CD4-positive, alpha-beta T cell (primary cell): Measurements from ENCODE around the gene RPP30. TPM values are rescaled to one million over a fixed set of nuclear protein-coding genes. Genes with fewer than 3 reads are reported as not detected.

Experiments
- ATAC-seq: fragments of 200-7000 bp; cut with Tn5 transposase; one replicate; pipeline ENCODE4 v1.10.0; 2022; ENCODE audit warnings: mild to moderate bottlenecking; ENCODE audit not compliant: poor library complexity
- CTCF ChIA-PET: fragments of 350-600 bp; sonication (Branson Sonifier 250); formaldehyde crosslinking; loops from one replicate; lab custom pipeline; 2021; ENCODE audit warnings: antibody characterized with exemption, inconsistent platforms; lab: Charles Lee
- POLR2A ChIA-PET: fragments of 350-600 bp; sonication (Branson Sonifier 250); formaldehyde crosslinking; loops from one replicate; lab custom pipeline; 2021; ENCODE audit warnings: antibody characterized with exemption, inconsistent platforms; lab: Charles Lee
- DNase-seq, 14 experiments: peaks; one replicate each; pipeline ENCODE4 v3.0.0-alpha.2; 2013 to 2020; ENCODE audit warnings: mixed read lengths in 2 of 14
- H3K27ac ChIP-seq, 2 donors: one replicate each; pipeline versions ENCODE4 v1.5.1 to v1.7.0; 2013; ENCODE audit warnings: low read length in 2 of 2, low read depth in 1 of 2, mild to moderate bottlenecking in 1 of 2
- H3K27me3 ChIP-seq, 2 experiments: 1 replicate in 1 of 2; 2 replicates in 1 of 2; pipeline versions ENCODE4 v1.6.1 to v1.7.0; 2013; ENCODE audit warnings: low read length in 2 of 2, control low read depth in 1 of 2, mild to moderate bottlenecking in 1 of 2, moderate library complexity in 1 of 2; ENCODE audit not compliant: insufficient read depth in 2 of 2, control insufficient read depth in 1 of 2
- H3K36me3 ChIP-seq: one replicate; pipeline ENCODE4 v1.6.1; 2013; ENCODE audit warnings: low read length, control low read depth; ENCODE audit not compliant: insufficient read depth
- H3K4me1 ChIP-seq: one replicate; pipeline ENCODE4 v1.6.1; 2013; ENCODE audit warnings: low read length, control low read depth; ENCODE audit not compliant: insufficient read depth
- H3K4me3 ChIP-seq: one replicate; pipeline ENCODE4 v1.5.1; 2013; ENCODE audit warnings: mild to moderate bottlenecking, low read length, moderate library complexity
- H3K9me3 ChIP-seq, 2 experiments: 1 replicate in 1 of 2; 2 replicates in 1 of 2; pipeline versions ENCODE4 v1.6.1 to v1.7.0; 2013; ENCODE audit warnings: low read length in 2 of 2, mild to moderate bottlenecking in 2 of 2, control low read depth in 1 of 2, moderate library complexity in 1 of 2; ENCODE audit not compliant: control insufficient read depth in 1 of 2, insufficient read depth in 1 of 2
- H3K27ac Mint-ChIP-seq: one replicate; pipeline ENCODE4 v1.8.0; 2020; ENCODE audit warnings: mixed read lengths
- H3K27me3 Mint-ChIP-seq: one replicate; pipeline ENCODE4 v1.8.0; 2021; ENCODE audit warnings: mixed read lengths
- H3K36me3 Mint-ChIP-seq: one replicate; pipeline ENCODE4 v1.8.0; 2021; ENCODE audit warnings: low read depth, mixed read lengths
- H3K4me1 Mint-ChIP-seq: one replicate; pipeline ENCODE4 v1.8.0; 2021; ENCODE audit warnings: low read depth, mixed read lengths
- H3K4me3 Mint-ChIP-seq: one replicate; pipeline ENCODE4 v1.8.0; 2020; ENCODE audit warnings: mild to moderate bottlenecking, mixed read lengths
- H3K9me3 Mint-ChIP-seq: one replicate; pipeline ENCODE4 v1.8.0; 2020; ENCODE audit warnings: mixed read lengths
- intact Hi-C, 2 experiments: fragments of 100-400 bp; cut with DNase I in 1 of 2; cut with micrococcal nuclease in 1 of 2; formaldehyde crosslinking; loops; one replicate each; pipeline versions ENCODE4 v1.15.1 to v1.9.0; 2023 to 2025; cut with DNase I, micrococcal nuclease
- total RNA-seq, 174 experiments: library from RNA in 2 of 174; stranded (reverse) in 2 of 174; gene quantifications; one replicate each; pipeline ENCODE4 v1.2.3 and lab custom pipeline; 2021 to 2026
- TF ChIP-seq, protein P1 (sequence below): fragments of 200-600 bp; IDR thresholded peaks from one replicate; pipeline ENCODE4 v1.8.0; 2022; ENCODE audit warnings: antibody characterized with exemption, mild to moderate bottlenecking

RPP30 gene
- total RNA-seq, 2 experiments from 2014 or later, result 25.3 to 28.5 TPM

DNA sequence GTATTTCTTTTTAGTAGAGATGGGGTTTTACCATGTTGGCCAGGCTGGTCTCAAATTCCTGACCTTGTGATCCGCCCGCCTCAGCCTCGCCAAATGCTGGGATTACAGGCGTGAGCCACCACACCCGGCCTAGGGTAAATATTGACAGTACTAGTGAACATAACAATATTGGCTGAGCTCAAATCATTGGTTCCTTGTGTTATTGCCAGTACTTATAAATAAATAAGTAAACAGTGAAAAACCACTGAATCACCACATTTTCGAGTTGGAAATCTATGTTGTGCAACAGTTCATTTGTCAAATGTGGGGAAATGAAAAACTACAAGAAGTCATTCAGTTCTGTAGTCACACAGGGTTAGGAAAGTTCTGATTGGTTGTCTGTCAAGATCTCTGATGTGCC is 15.8 kb downstream of the RPP30 start:
- H3K27me3 ChIP-seq, result no peaks in the 10 kb centered on the region
- no peak for DNase-seq
- TF ChIP-seq, protein P1, sequence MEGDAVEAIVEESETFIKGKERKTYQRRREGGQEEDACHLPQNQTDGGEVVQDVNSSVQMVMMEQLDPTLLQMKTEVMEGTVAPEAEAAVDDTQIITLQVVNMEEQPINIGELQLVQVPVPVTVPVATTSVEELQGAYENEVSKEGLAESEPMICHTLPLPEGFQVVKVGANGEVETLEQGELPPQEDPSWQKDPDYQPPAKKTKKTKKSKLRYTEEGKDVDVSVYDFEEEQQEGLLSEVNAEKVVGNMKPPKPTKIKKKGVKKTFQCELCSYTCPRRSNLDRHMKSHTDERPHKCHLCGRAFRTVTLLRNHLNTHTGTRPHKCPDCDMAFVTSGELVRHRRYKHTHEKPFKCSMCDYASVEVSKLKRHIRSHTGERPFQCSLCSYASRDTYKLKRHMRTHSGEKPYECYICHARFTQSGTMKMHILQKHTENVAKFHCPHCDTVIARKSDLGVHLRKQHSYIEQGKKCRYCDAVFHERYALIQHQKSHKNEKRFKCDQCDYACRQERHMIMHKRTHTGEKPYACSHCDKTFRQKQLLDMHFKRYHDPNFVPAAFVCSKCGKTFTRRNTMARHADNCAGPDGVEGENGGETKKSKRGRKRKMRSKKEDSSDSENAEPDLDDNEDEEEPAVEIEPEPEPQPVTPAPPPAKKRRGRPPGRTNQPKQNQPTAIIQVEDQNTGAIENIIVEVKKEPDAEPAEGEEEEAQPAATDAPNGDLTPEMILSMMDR, result no peak
- peaks cover 73% of the 10 kb centered on the region for H3K36me3 ChIP-seq
- no peak for ATAC-seq
- H3K4me3 ChIP-seq, result no peak overlapping the region
- intact Hi-C loops, result loop anchor here in 1 of 2 experiments (10.0 kb wide), 1 partner anchor 357 kb away; no protein-coding TSS in a partner anchor
- H3K9me3 ChIP-seq, result no peaks in the 10 kb centered on the region
- H3K4me3 Mint-ChIP-seq, result no peak overlapping the region
- H3K36me3 Mint-ChIP-seq, result peaks cover 99% of the 10 kb centered on the region
- H3K9me3 Mint-ChIP-seq, result no peaks in the 10 kb centered on the region
- ChIA-PET POLR2A (no interaction called here), CTCF (no interaction called here)
- H3K27ac ChIP-seq, result no peak overlapping the region
- no peak overlapping the region for H3K27ac Mint-ChIP-seq
- peaks cover 12% of the 10 kb centered on the region for H3K4me1 Mint-ChIP-seq
- no peaks in the 10 kb centered on the region for H3K27me3 Mint-ChIP-seq
- H3K4me1 ChIP-seq, result no peaks in the 10 kb centered on the region

DNA sequence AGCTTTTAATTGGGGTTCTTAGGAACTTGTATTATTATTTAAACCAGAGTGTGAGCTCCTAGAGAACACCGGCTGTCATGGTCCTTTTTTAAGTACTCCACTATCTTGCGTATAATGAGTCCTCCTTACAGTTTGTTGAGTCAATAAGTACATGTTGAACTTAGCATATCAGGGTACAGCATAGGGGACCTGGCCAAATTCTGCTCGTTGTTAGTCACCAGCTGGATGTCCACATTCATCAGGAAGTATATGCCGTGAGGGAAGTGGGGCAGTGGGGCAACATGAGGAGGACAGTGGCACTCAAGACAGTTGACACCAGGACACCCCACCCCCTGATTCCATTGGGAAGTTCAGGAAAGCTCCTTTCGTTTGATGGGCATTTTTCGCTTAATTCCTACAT is 16.6 kb downstream of the RPP30 start:
- ATAC-seq, result no peak
- ChIA-PET CTCF (interaction anchor here (1.8 kb wide), 1 partner anchor 8 kb away, joined by 8 read pairs; no protein-coding TSS in a partner anchor), POLR2A (no interaction called here)
- H3K27ac Mint-ChIP-seq, result no peak overlapping the region
- H3K4me1 Mint-ChIP-seq, result peaks cover 14% of the 10 kb centered on the region
- no peaks in the 10 kb centered on the region for H3K27me3 Mint-ChIP-seq
- Histone ChIP-seq H3K4me1 (no peaks in the 10 kb centered on the region), H3K36me3 (peaks cover 75% of the 10 kb centered on the region), H3K27ac (no peak overlapping the region), H3K9me3 (no peaks in the 10 kb centered on the region), H3K27me3 (no peaks in the 10 kb centered on the region), H3K4me3 (no peak overlapping the region)
- TF ChIP-seq, protein P1, result no peak
- H3K36me3 Mint-ChIP-seq, result peaks cover 99% of the 10 kb centered on the region
- DNase-seq, result no peak
- H3K4me3 Mint-ChIP-seq, result no peak overlapping the region
- intact Hi-C loops, result loop anchor here in 1 of 2 experiments (10.0 kb wide), 1 partner anchor 356 kb away; no protein-coding TSS in a partner anchor
- H3K9me3 Mint-ChIP-seq, result no peaks in the 10 kb centered on the region

GRCh38 chr10:90889636-90890035 is 17.9 kb downstream of the RPP30 start:
- H3K4me3 Mint-ChIP-seq, result no peak overlapping the region
- H3K4me1 ChIP-seq, result no peaks in the 10 kb centered on the region
- H3K27ac Mint-ChIP-seq, result no peak overlapping the region
- ChIA-PET CTCF (interaction anchor here (0.6 to 1.8 kb wide), 2 partner anchors 10 to 93 kb away, joined by 4 to 8 read pairs; no protein-coding TSS in a partner anchor), POLR2A (interaction anchor here (0.9 kb wide), 1 partner anchor 18 kb away, joined by 3 read pairs; the partner anchor contains the start of gene RPP30)
- no peak for DNase-seq
- no peaks in the 10 kb centered on the region for H3K9me3 Mint-ChIP-seq
- H3K36me3 Mint-ChIP-seq, result peaks cover 99% of the 10 kb centered on the region
- H3K36me3 ChIP-seq, result peaks cover 86% of the 10 kb centered on the region
- H3K27me3 ChIP-seq, result no peaks in the 10 kb centered on the region
- H3K27me3 Mint-ChIP-seq, result no peaks in the 10 kb centered on the region
- H3K4me1 Mint-ChIP-seq, result peaks cover 23% of the 10 kb centered on the region
- ATAC-seq, result no peak
- H3K4me3 ChIP-seq, result no peak overlapping the region
- intact Hi-C loops, result loop anchor here in 1 of 2 experiments (10.0 kb wide), 1 partner anchor 355 kb away; no protein-coding TSS in a partner anchor
- no peak overlapping the region for H3K27ac ChIP-seq
- H3K9me3 ChIP-seq, result no peaks in the 10 kb centered on the region
- TF ChIP-seq, protein P1, result no peak
